HG03439 (cell line): ENCODE results near the gene RNF169.
"Not testable (repeated sequence)": the region's sequence is repeated elsewhere in the genome, so short reads cannot be mapped to it uniquely, and the experiment has no call there.

Experiments
- ATAC-seq: cut with Tn5 transposase; IDR thresholded peaks from one replicate; pipeline ENCODE4 v1.9.1; 2021; ENCODE audit warnings: mild to moderate bottlenecking, moderate library complexity; ENCODE audit not compliant: unreplicated experiment

RNF169 gene

GRCh38 chr11:74729397-74729796 is 19.3 kb upstream of the RNF169 start:
- ATAC-seq, result no peak

DNA sequence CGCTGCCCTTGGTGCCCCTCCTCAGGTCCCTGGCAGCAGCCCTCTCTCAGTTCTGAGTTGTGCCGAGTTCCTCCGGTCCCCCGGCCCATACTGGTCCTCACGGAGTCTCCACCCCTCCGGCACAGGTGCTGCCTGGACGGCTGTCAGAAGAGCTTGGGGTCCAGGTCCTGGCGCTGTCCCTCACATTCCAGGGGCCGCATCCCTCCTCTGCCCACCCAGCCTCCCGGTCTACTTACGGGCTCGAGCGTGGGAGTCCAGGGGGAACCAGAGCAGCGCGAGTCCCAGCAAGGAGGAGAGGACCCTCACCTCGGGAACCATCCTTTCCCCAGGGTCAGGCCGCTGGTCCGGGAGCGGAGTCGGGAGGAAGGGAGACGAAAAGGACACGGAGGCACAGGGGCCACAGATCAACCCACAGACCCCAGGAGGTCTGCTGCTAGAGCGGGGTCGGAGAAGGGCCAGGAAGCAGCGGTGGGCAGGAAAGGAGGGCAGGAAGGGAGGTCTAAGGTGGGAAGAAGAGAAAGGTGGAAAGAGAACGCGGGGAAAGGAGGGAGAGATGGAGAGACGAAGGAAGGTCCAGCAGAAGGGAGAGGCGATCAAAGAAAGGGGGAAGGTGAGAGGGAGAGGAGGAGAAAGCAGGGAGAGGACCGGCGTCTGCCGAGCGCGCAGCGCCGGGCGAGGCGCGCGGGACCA is 17.9 kb upstream of the RNF169 start:
- ATAC-seq, result no peak

DNA sequence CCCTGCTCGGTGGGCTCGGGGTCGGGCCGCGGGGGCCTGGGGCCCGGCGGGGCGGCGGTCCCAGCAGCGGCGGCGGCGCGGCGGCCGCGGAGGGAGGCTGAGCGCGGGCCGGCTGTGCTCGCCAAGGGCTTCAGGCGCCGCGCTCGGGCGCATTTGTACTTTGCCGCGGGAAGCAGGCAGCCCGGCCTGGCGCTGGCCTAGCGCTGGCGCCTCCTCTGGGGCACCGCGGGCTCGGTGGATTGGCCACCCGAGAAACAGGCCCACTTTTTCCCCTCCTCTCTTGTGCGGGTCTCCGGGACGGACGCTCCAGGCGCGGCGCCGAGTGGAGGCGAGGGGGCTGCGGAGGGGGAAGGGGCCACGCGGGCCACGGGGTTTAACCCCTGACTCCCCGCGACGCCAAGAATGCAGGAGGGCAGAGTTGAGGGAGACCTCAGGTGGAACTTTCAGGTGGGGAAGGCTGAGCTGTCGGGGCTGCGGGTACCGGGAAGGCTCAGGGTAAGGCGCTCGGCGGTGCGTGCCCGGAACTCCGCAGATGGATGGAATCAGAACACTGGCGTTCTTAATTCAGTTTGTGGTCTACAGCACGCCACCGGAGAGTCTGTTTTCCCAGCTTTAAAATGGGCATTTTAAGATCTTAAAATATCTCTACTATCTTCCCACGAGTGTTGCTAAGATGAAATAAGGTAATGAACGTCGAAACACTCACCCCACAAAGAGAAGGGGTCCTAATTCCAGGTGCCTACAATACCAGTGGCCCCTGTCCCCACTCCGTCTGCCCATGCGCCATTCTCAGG is 17.2 kb upstream of the RNF169 start, which contains the start of gene CHRDL2:
Gene CHRDL2, minus strand, starts transcription at position 126 of the 794 bp plus-strand sequence. CDS start 538 bp downstream, outside the sequence.
- no peak for ATAC-seq

GRCh38 chr11:74734559-74734925 is 14.1 kb upstream of the RNF169 start:
- no peak for ATAC-seq

- ATAC-seq, result no peak
Measured at GRCh38 chr11:74735365-74735928, 13.2 kb upstream of the RNF169 start.

DNA sequence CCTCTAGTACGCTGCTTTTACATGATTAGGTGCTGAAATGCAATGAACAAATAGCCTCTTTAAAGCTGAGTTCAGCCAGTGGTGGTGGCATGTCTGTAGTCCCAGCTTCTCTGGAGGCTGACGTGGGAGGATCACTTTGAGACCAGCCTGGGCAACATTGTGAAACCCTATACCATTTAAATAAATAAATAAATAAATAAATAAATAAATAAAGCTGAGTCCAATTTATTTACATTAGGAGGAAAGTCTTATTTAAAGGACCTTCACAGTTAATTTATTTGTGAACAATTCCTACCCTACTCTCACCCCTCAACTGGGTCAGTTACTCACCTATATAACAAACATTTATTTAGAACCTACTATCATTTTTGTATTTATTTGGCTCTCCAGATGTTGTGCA is 12.6 kb upstream of the RNF169 start:
- no peak for ATAC-seq

GRCh38 chr11:74739546-74740270 is 8.9 kb upstream of the RNF169 start:
- no peak for ATAC-seq

DNA sequence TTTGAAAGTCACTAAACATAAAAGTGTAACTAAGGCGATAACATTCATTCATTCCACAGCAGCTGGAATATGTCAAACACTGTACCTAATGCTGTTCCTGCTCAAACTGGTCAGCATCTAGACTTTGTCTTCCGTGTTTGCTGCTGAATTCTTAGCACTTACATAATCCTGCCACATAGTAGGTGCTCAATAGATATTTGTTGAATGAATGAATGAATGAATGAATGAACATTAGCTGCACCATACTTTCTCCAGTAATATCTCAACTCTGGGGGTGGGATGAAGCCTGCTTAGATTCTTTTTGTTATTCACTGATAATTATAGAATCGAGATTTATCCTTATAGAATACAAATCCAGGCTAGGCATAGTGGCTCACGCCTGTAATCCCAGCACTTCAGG is 6.6 kb upstream of the RNF169 start:
- no peak for ATAC-seq

- ATAC-seq, result no peak
Measured at GRCh38 chr11:74743640-74744039, 5.0 kb upstream of the RNF169 start.

DNA sequence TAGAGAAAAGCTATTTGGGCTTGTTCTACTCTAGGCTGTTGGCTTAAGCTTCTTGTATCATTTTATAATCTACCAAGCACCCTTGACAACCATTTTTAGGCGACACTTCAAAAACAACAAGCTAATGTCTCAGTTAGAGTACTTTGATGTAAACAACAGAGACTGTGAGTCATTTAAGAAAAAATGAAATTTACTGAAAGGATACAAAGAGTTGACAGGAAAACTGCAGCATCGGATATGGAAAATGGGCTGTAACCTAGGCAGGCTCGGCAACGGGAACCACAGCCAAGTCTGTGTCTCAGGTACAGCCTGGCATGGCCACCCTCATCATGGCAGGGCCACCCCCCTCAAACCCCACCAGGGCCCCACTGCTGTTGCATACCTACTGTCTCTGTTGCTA is 4.4 kb upstream of the RNF169 start:
- ATAC-seq, result no peak

- ATAC-seq, result no peak
Measured at GRCh38 chr11:74746868-74747267, 1.8 kb upstream of the RNF169 start.

DNA sequence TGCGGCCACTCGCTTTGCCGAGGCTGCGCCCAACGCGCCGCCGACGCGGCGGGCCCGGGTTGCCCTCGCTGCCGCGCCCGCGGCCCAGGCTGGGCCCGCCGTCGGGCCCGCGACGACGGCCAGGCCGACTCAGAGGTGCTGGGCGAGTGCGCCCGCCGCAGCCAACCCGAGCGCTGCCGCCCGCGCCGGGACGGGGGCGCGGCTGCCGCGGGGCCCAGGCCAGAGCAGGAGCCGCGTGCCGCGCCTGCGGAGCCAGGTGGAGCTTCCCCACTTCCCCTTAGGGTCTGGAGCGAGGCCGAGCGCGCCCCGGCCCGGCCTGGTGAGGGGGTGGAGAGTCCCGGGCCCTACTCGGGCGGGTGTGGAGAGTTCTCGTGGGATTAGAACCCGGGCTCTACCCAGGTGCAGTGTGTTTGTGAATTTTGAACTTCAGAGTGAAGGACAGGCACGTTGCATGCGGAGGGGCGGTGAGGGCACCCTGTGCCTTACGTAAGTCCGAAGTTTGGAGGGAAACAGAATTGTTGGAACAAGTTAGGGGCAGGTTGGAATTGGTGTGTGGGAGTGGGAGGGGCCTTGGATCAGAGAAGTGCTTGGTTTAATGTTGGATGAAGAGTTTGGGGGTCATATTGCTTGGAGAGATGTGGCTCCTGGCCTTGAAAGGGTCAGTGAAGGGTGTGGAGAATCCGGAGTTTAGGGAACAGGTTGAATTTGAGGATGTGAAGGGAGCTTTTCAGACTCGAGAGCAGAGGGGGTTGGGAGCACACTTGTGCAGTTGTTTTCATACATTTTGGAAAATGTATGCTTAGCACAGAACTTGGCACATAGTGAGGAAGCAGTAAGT is 697 bp downstream of the RNF169 start:
- peak; percentile 63 for ATAC-seq

- ATAC-seq, result no peak
Measured at GRCh38 chr11:74749965-74750296, 1.3 kb downstream of the RNF169 start.

DNA sequence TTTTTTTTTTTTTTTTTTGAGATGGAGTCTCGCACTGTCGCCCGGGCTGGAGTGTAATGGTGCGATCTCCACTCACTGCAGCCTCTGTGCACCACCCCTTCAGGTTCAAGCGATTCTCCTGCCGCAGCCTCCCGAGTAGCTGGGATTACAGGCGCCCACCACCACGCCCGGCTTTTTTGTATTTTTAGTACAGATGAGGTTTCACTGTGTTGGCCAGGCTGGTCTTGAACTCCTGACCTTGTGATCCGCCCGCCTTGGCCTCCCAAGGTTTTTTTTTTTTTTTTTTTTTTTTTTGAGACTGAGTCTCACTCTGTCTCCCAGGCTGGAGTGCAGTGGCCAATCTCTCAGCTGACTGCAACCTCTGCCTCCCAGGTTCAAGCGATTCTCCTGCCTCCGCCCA is 1.9 kb downstream of the RNF169 start:
- not testable (repeated sequence) for ATAC-seq

GRCh38 chr11:74751303-74751702 is 2.7 kb downstream of the RNF169 start:
- ATAC-seq, result no peak

GRCh38 chr11:74754507-74755252 is 6.0 kb downstream of the RNF169 start:
- ATAC-seq, result no peak

DNA sequence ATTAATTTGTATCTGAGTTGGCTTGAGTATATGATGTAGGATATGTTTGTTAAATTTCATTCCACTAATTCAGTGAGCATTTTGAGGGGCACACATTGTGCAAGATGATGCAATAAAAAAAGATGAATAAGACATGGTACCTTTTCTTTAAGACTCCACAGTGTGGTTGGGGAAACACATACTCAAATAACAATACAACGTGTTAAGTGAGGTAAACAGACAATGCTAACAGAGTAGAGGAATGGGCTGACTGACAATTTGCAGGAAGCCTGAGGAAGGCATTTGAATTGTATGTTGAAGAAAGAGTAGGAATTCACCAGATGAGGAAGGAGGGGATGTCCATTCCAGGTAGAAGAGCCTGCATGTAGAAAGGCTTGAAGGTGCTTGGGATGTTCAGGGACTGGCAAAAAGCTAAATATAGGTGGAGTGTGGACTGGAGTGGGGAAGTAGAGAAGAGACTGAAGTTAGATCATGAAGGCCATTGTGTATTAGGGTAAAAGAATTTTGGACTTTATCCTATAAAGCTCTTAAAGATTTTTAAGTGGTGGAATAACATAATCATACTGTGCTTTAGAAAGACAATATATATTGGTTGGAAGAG is 6.8 kb downstream of the RNF169 start:
- ATAC-seq, result no peak

- ATAC-seq, result no peak
Measured at GRCh38 chr11:74756571-74756970, 7.9 kb downstream of the RNF169 start.

- no peak for ATAC-seq
Measured at GRCh38 chr11:74766905-74767304, 18.3 kb downstream of the RNF169 start.
